Measurements from ENCODE around the gene ANKRD34C. TPM values are rescaled to one million over a fixed set of nuclear protein-coding genes. Genes with fewer than 3 reads are reported as not detected.
"Not testable (repeated sequence)": the region's sequence is repeated elsewhere in the genome, so short reads cannot be mapped to it uniquely, and the experiment has no call there.

The ANKRD34C gene
- total and polyA plus RNA-seq, 10 donors: not detected

DNA sequence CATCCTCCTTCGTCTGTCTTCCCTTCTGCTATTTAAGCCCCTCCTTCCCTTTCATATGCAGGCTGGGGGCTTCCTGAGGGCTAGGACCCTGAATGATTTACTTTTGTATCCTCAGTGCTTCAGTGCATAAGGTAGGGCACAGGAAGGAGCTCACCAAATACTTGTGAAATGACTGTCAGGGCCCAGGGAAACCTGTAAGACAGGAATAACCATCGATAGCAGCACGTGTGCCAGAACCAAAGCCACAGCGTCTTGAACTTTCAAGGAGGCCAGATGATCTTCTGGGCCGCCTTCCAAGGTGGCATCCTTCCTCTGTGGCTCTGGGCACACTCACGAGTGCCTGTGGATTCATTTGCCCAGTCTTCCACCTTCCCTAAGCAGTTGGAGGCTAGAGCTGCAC lies 32.3 kb downstream of the ANKRD34C start:
- Histone ChIP-seq H3K27me3 (replicated peaks in 1 of 7) (peaks cover 0 to 11% (median 0%) of the 10 kb centered on the region in 7 donors), H3K9me3 (no peaks in the 10 kb centered on the region), H3K27ac (no peak overlapping the region), H3K36me3 (peaks cover 3 to 66% (median 61%) of the 10 kb centered on the region in 6 donors), H3K4me1 (peaks cover 7 to 37% (median 17%) of the 10 kb centered on the region in 6 donors), H3K4me3 (no peak overlapping the region)
- intact Hi-C loops (cut with DNase I; ENCODE audit: low total_unique reads): no loop called here
- DNase-seq: no peak
- TF ChIP-seq POLR2A (IDR thresholded peaks at IDR 0.05) (no peak), POLR2AphosphoS5 (IDR thresholded peaks at IDR 0.05) (no peak)
- TF ChIP-seq, protein P1, sequence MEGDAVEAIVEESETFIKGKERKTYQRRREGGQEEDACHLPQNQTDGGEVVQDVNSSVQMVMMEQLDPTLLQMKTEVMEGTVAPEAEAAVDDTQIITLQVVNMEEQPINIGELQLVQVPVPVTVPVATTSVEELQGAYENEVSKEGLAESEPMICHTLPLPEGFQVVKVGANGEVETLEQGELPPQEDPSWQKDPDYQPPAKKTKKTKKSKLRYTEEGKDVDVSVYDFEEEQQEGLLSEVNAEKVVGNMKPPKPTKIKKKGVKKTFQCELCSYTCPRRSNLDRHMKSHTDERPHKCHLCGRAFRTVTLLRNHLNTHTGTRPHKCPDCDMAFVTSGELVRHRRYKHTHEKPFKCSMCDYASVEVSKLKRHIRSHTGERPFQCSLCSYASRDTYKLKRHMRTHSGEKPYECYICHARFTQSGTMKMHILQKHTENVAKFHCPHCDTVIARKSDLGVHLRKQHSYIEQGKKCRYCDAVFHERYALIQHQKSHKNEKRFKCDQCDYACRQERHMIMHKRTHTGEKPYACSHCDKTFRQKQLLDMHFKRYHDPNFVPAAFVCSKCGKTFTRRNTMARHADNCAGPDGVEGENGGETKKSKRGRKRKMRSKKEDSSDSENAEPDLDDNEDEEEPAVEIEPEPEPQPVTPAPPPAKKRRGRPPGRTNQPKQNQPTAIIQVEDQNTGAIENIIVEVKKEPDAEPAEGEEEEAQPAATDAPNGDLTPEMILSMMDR (IDR thresholded peaks at IDR 0.05 in 8 of 11, conservative IDR thresholded peaks at IDR 0.05 in 3 of 11): no peak
- WGBS, 5 donors: 88 to 96% (median 94%) methylated on average over 6 of the region's 6 CpGs

DNA sequence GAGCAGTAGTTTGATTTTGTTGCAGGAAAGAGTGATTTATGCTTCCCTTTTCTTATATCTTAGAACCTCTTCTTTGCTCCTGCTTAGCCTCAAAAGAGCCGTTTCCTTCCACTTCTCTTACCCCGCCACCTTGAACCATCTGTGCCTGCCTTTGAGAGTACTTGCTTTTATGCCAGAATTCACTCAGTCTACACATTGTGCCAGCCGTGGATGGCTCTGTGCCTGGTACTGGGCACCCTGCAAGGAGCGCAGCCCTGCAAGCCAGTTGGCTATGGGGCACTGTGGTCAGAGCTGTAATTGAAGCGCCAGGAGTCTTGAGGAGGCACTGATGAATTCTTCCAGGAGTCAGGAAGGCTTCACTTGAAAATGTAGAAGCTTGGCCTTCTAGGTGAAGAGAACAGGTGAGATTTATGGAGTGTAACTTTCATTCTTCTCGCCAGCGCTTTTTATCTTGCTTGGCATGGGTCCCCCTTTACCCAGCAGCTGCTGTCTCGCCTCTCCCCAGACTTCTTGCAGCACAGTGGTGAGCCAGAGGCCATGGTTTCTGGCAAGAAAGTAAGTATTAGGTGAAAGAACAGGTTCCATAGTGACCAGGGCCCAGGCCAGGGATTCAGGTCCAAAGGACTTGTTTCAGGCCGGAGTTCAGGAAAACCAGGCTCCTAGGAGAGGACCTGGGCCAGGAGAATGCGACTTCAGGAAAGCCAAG lies 33.3 kb downstream of the ANKRD34C start:
- Histone ChIP-seq H3K27ac (no peak overlapping the region), H3K9me3 (no peaks in the 10 kb centered on the region), H3K4me1 (peaks cover 7 to 29% (median 12%) of the 10 kb centered on the region in 6 donors), H3K36me3 (peaks cover 3 to 76% (median 65%) of the 10 kb centered on the region in 6 donors), H3K4me3 (no peak overlapping the region), H3K27me3 (replicated peaks in 1 of 7) (peaks cover 0 to 2% (median 0%) of the 10 kb centered on the region in 7 donors)
- intact Hi-C loops (cut with DNase I; ENCODE audit: low total_unique reads): no loop called here
- DNase-seq: no peak
- 85 to 87% (median 86%) methylated on average over 10 of the region's 10 CpGs for WGBS, 5 donors
- TF ChIP-seq, protein P1 (IDR thresholded peaks at IDR 0.05 in 8 of 11, conservative IDR thresholded peaks at IDR 0.05 in 3 of 11): no peak
- TF ChIP-seq POLR2AphosphoS5 (IDR thresholded peaks at IDR 0.05) (no peak), POLR2A (IDR thresholded peaks at IDR 0.05) (no peak)

DNA sequence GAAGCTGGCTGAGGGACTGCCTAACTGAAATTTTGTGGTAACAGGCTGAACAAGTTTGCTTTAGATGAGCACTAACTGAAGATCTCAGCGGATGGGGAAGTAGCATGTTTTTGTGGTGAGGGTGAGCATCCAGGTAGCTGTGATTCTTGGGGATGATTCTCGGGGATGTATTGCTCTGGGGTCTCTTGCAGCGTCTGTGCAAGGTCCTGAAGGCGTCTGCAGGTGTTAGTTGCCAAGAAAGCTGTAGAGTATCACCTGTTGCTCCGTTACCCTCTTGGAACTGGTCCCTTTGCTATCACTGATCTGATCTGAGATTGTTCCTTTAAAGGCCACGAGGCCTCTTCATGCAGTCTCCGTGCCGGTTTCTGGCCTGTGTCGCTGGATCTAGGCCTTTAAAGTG lies 34.3 kb downstream of the ANKRD34C start:
- no peaks in the 10 kb centered on the region for H3K9me3 ChIP-seq
- H3K27me3 ChIP-seq (replicated peaks in 1 of 7): no peaks in the 10 kb centered on the region
- peaks cover 3 to 87% (median 74%) of the 10 kb centered on the region in 6 donors for H3K36me3 ChIP-seq
- DNase-seq: no peak
- intact Hi-C loops (cut with DNase I; ENCODE audit: low total_unique reads): no loop called here
- WGBS, 5 donors: 92 to 97% (median 93%) methylated on average over 9 of the region's 9 CpGs
- TF ChIP-seq POLR2AphosphoS5 (IDR thresholded peaks at IDR 0.05) (no peak), POLR2A (IDR thresholded peaks at IDR 0.05) (no peak)
- TF ChIP-seq, protein P1 (IDR thresholded peaks at IDR 0.05 in 8 of 11, conservative IDR thresholded peaks at IDR 0.05 in 3 of 11): no peak
- no peak overlapping the region for H3K4me3 ChIP-seq
- no peak overlapping the region for H3K27ac ChIP-seq
- peaks cover 4 to 18% (median 8%) of the 10 kb centered on the region in 6 donors for H3K4me1 ChIP-seq

DNA sequence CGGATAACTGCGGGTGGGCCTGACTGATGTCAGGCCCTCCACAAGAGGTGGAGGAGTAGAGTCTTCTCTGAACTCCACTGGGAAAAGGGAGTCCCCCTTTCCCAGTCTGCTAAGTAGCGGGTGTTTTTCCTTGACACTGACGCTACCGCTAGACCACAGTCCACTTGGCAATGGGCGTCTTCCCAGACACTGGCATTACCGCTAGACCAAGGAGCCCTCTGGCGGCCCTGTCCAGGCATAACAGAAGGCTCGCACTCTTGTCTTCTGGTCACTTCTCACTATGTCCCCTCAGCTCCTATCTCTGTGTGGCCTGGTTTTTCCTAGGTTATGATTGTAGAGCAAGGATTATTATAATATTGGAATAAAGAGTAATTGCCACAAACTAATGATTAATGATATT lies 37.5 kb downstream of the ANKRD34C start:
- WGBS, 5 donors: 93 to 99% (median 98%) methylated on average over 9 of the region's 9 CpGs
- H3K27me3 ChIP-seq (replicated peaks in 1 of 7); H3K27ac ChIP-seq; H3K4me3 ChIP-seq; intact Hi-C loops (cut with DNase I; ENCODE audit: low total_unique reads); H3K9me3 ChIP-seq; DNase-seq: not testable (repeated sequence)
- Histone ChIP-seq H3K4me1 (peaks cover 0 to 12% (median 0%) of the 10 kb centered on the region in 6 donors), H3K36me3 (peaks cover 5 to 99% (median 74%) of the 10 kb centered on the region in 6 donors)

All from spleen (tissue), 11 donors.